ENCODE data around the gene AKR1B1.

DNA sequence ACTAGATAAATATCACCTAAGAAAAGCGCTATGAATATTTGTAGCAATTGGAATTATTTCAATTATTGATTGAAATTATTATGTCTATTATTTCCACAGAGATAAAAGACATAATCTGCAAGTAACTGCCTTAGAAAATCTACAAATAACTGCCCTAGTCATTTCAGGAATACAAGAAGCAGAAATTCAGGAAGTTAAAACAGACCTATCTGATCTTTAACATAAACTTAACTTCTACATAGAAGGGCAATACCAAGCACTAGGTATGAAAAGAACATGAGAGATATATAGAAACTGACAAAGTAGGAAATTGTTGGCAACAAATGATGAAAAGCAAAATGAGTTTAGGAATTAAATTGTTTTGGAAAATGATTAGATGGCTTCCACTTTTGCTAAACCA is 36.6 kb upstream of the AKR1B1 start:
- no peak for TF ChIP-seq CTCF (IDR thresholded peaks at IDR 0.05)
- no peak for TF ChIP-seq POLR2A (IDR thresholded peaks at IDR 0.05)
